OCI-LY1 (cell line): ENCODE data around the gene TNNT2.

Experiments
- H2AFZ ChIP-seq: fragments of 200-600 bp; sonication (generic), shearing (Covaris generic); 2 replicates; pipeline ENCODE4 v1.6.0; 2014; ENCODE audit warnings: antibody characterized with exemption, mild to moderate bottlenecking, low read length
- H3F3A ChIP-seq: fragments of 200-600 bp; sonication (generic), shearing (Covaris generic); 2 replicates; pipeline ENCODE4 v1.6.0; 2014; ENCODE audit warnings: mild to moderate bottlenecking, antibody characterized with exemption, low read length, moderate library complexity; ENCODE audit not compliant: insufficient read depth
- H3K27ac ChIP-seq: fragments of 200-600 bp; sonication (generic); 2 replicates; pipeline ENCODE4 v1.5.1; 2014; ENCODE audit warnings: low read length, mixed run types, mild to moderate bottlenecking, low read depth; ENCODE audit not compliant: poor library complexity, severe bottlenecking
- H3K27me3 ChIP-seq: fragments of 200-600 bp; sonication (generic); 2 replicates; pipeline ENCODE4 v1.6.0; 2014; ENCODE audit warnings: antibody characterized with exemption, mild to moderate bottlenecking, low read length, moderate library complexity; ENCODE audit not compliant: insufficient read depth
- H3K36me3 ChIP-seq: fragments of 200-600 bp; sonication (generic); 2 replicates; pipeline ENCODE4 v1.6.1; 2014; ENCODE audit warnings: mild to moderate bottlenecking, antibody characterized with exemption, low read length, moderate library complexity, mixed read lengths; ENCODE audit not compliant: insufficient read depth
- H3K4me1 ChIP-seq: fragments of 200-600 bp; sonication (generic); 2 replicates; pipeline ENCODE4 v1.5.1; 2014; ENCODE audit warnings: mild to moderate bottlenecking, low read length, moderate library complexity; ENCODE audit not compliant: insufficient read depth, severe bottlenecking
- H3K4me2 ChIP-seq: fragments of 200-600 bp; sonication (generic), shearing (Covaris generic); 2 replicates; pipeline ENCODE4 v1.6.1; 2014; ENCODE audit warnings: low read length
- H3K4me3 ChIP-seq: fragments of 200-600 bp; sonication (generic); 2 replicates; pipeline ENCODE4 v1.5.1; 2014; ENCODE audit warnings: low read length, low read depth, mild to moderate bottlenecking, mixed read lengths; ENCODE audit not compliant: poor library complexity, severe bottlenecking
- H3K79me2 ChIP-seq: fragments of 200-600 bp; shearing (Covaris generic); 2 replicates; pipeline ENCODE4 v1.6.1; 2016; ENCODE audit warnings: mixed run types, low read length, mixed read lengths; ENCODE audit not compliant: insufficient read depth
- H3K9ac ChIP-seq: fragments of 200-600 bp; sonication (generic), shearing (Covaris generic); 2 replicates; pipeline ENCODE4 v1.6.1; 2014; ENCODE audit warnings: mild to moderate bottlenecking, low read length, mixed read lengths
- H3K9me2 ChIP-seq: fragments of 200-600 bp; sonication (generic), shearing (Covaris generic); 2 replicates; pipeline ENCODE4 v1.6.1; 2014; ENCODE audit warnings: low read depth, mild to moderate bottlenecking, low read length, mixed read lengths
- H3K9me3 ChIP-seq: fragments of 200-600 bp; shearing (Covaris generic); 2 replicates; pipeline ENCODE4 v1.6.1; 2014; ENCODE audit warnings: low read length, mixed read lengths
- H4K20me1 ChIP-seq: fragments of 200-600 bp; sonication (generic), shearing (Covaris generic); 2 replicates; pipeline ENCODE4 v1.6.0; 2016; ENCODE audit warnings: mild to moderate bottlenecking, low read length; ENCODE audit not compliant: insufficient read depth
- EZH2 ChIP-seq: fragments of 200-600 bp; sonication (generic), shearing (Covaris generic); IDR thresholded peaks from 2 replicates; pipeline ENCODE4 v1.8.0; 2017; ENCODE audit warnings: borderline replicate concordance, mixed run types, mild to moderate bottlenecking, antibody characterized with exemption, low read length, moderate library complexity, mixed read lengths
- TF ChIP-seq, protein P1 (sequence below): fragments of 200-600 bp; sonication (generic), shearing (Covaris generic); IDR thresholded peaks from 2 replicates; pipeline ENCODE4 v1.5.1; 2017; ENCODE audit warnings: mild to moderate bottlenecking, antibody characterized with exemption, low read length, moderate library complexity, mixed read lengths

Gene TNNT2

DNA sequence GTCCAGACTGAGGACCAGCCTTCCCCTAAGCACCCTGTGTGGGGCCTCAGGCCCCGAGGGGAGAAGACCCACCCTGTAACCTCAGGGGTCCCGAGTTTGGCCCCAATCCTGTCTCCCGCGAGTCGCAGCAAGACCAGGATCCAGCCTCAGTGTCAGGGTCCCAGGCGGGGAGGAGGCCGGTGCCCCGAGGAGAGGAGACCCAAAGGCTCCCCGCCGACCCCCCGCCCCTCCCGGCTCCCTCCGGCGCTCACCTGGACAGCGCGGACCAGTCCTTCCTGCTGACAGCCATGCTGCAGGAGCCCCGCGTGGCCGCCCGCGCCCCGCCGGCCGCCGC is 21.5 kb upstream of the TNNT2 start, which contains the start of gene LAD1:
TSS of gene LAD1 (minus strand) at position 307 of the 334 bp plus-strand sequence. CDS start at position 289, 18 bp downstream.
- Histone ChIP-seq H2AFZ (no peak within 1 kb of the TSS), H3K27me3 (0 out of 2 replicates have a peak, but pooled peaks cover 7% of the 10 kb centered on the region), H3K4me3 (no peak within 1 kb of the TSS), H3K79me2 (no peaks in the 10 kb centered on the region), H4K20me1 (no peaks in the 10 kb centered on the region), H3K36me3 (no peaks in the 10 kb centered on the region), H3K9ac (no peak within 1 kb of the TSS), H3K9me3 (no peaks in the 10 kb centered on the region), H3F3A (no peaks in the 10 kb centered on the region), H3K4me2 (no peak within 1 kb of the TSS), H3K9me2 (no peaks in the 10 kb centered on the region), H3K27ac (no peak within 1 kb of the TSS), H3K4me1 (no peaks in the 10 kb centered on the region)
- TF ChIP-seq, protein P1, sequence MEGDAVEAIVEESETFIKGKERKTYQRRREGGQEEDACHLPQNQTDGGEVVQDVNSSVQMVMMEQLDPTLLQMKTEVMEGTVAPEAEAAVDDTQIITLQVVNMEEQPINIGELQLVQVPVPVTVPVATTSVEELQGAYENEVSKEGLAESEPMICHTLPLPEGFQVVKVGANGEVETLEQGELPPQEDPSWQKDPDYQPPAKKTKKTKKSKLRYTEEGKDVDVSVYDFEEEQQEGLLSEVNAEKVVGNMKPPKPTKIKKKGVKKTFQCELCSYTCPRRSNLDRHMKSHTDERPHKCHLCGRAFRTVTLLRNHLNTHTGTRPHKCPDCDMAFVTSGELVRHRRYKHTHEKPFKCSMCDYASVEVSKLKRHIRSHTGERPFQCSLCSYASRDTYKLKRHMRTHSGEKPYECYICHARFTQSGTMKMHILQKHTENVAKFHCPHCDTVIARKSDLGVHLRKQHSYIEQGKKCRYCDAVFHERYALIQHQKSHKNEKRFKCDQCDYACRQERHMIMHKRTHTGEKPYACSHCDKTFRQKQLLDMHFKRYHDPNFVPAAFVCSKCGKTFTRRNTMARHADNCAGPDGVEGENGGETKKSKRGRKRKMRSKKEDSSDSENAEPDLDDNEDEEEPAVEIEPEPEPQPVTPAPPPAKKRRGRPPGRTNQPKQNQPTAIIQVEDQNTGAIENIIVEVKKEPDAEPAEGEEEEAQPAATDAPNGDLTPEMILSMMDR, result no peak
- no peak for TF ChIP-seq EZH2

DNA sequence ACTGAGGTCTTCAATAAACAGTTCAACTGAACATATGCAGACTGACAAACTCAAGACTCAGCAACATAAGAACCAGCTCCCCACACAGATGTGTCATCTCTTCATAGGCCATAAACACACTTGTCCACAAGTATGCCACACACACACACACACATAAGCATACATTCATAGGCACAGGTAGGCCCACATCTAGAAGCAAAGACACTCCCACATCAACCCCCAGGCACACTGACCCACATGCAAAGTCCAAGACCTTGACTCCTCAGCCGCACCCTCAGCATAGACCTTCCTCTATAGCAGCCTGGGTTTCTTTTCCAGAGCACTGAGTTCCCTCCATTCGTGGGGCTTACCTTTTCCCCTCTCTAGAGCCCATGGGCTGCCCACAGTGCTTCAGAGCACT is 20.2 kb upstream of the TNNT2 start:
- no peak for TF ChIP-seq EZH2
- TF ChIP-seq, protein P1, result no peak
- H3K9ac ChIP-seq, result no peak overlapping the region
- no peaks in the 10 kb centered on the region for H3K79me2 ChIP-seq
- H3K4me2 ChIP-seq, result no peak overlapping the region
- H3K9me2 ChIP-seq, result no peaks in the 10 kb centered on the region
- H4K20me1 ChIP-seq, result no peaks in the 10 kb centered on the region
- H2AFZ ChIP-seq, result no peak overlapping the region
- no peaks in the 10 kb centered on the region for H3F3A ChIP-seq
- 0 out of 2 replicates have a peak, but pooled peaks cover 4% of the 10 kb centered on the region for H3K27me3 ChIP-seq
- no peaks in the 10 kb centered on the region for H3K4me1 ChIP-seq
- no peaks in the 10 kb centered on the region for H3K36me3 ChIP-seq
- no peaks in the 10 kb centered on the region for H3K9me3 ChIP-seq
- no peak overlapping the region for H3K4me3 ChIP-seq
- no peak overlapping the region for H3K27ac ChIP-seq

DNA sequence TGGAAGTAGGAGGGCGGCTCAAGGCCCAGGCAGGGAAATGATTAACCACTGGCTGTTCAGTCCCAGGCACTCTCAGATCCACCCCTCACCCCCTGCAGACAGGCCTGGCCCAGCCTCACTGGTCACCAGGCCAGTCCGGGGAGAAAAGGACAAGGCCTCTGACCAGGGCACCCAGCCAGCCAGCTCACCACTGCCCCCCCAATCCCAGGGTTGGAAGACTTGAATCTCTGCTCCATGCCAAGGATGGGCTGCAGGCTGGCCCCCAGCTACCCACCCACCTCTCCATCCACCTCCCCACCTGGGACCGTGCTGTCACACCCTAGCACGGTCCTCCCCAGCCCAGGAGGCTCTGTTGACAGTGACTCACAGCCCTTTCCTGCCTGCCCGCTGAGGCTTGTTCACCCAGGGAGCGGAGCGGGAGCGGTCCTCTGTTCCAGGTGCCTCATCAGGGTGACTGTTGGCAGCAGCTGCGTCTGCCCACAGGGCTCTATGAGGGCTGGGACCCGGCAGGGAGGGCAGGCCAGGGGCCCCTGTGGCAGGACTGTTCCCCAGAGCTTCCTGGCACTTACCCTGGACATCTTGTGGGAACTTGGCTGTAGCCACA is 19.5 kb upstream of the TNNT2 start:
- TF ChIP-seq EZH2, result no peak
- TF ChIP-seq, protein P1, result no peak
- Histone ChIP-seq H3K9me3 (no peaks in the 10 kb centered on the region), H3K36me3 (no peaks in the 10 kb centered on the region), H3K4me3 (no peak overlapping the region), H3K9me2 (no peaks in the 10 kb centered on the region), H3K79me2 (no peaks in the 10 kb centered on the region), H2AFZ (no peak overlapping the region), H3F3A (no peaks in the 10 kb centered on the region), H4K20me1 (no peaks in the 10 kb centered on the region), H3K27me3 (0 out of 2 replicates have a peak, but pooled peaks cover 4% of the 10 kb centered on the region), H3K4me2 (no peak overlapping the region), H3K4me1 (no peaks in the 10 kb centered on the region), H3K27ac (no peak overlapping the region), H3K9ac (no peak overlapping the region)
